AG09319 (cell line): ENCODE measurements around the gene CD74.

Source experiments
- DNase-seq: peaks from one replicate; pipeline ENCODE4 v3.0.0-alpha.2; 2010; ENCODE audit warnings: low read depth; ENCODE audit errors: extremely low read depth
- CTCF ChIP-seq: IDR thresholded peaks from 2 replicates; pipeline ENCODE4 v1.5.1; 2011; ENCODE audit warnings: low read depth, mild to moderate bottlenecking, inconsistent platforms, low read length, moderate library complexity

Gene CD74

GRCh38 chr5:150412319-150413175, at the start of gene CD74:
Gene CD74 (minus strand): TSS chr5:150412910. CDS start chr5:150412749, 161 bp downstream.
- DNase-seq: no peak

GRCh38 chr5:150461231-150461630, 48.5 kb upstream of the CD74 start:
- DNase-seq: no peak
- TF ChIP-seq CTCF: no peak

More at GRCh38 chr5:150412319-150413175, at the start of gene CD74:
- TF ChIP-seq CTCF: no peak

- no peak for DNase-seq
- TF ChIP-seq CTCF: no peak
These were observed 48.1 kb upstream of the CD74 start for GRCh38 chr5:150460781-150461180.

GRCh38 chr5:150458802-150459557, 46.3 kb upstream of the CD74 start:
- no peak for DNase-seq

GRCh38 chr5:150457562-150458240, 45.0 kb upstream of the CD74 start:
- no peak for TF ChIP-seq CTCF
- DNase-seq: no peak

More at GRCh38 chr5:150458802-150459557, 46.3 kb upstream of the CD74 start:
- peak; percentile 71 for TF ChIP-seq CTCF

GRCh38 chr5:150457121-150457520, 44.4 kb upstream of the CD74 start:
- TF ChIP-seq CTCF: no peak
- DNase-seq: no peak
